Uterus (tissue), 4 donors: Measurements from ENCODE around the gene DNHD1. TPM values are rescaled to one million over a fixed set of nuclear protein-coding genes. Genes with fewer than 3 reads are reported as not detected.

Experiments used
- DNase-seq, 2 donors: peaks; one replicate each; pipeline ENCODE4 v3.0.0-alpha.2; 2019 to 2020
- H3K27ac ChIP-seq, 2 donors: fragments of 200-600 bp; sonication (generic); 1 replicate in 1 of 2; 2 replicates in 1 of 2; pipeline ENCODE4 v1.5.1; 2016 to 2018
- H3K27me3 ChIP-seq, 2 donors: fragments of 200-600 bp; sonication (generic); one replicate each; pipeline ENCODE4 v1.5.1; 2018 to 2019; ENCODE audit warnings: control low read depth in 1 of 2
- H3K36me3 ChIP-seq, 2 donors: fragments of 200-600 bp; sonication (generic); one replicate each; pipeline ENCODE4 v1.5.1; 2019; ENCODE audit warnings: control low read depth in 1 of 2
- H3K4me1 ChIP-seq, 2 donors: fragments of 200-600 bp; sonication (generic); one replicate each; pipeline ENCODE4 v1.5.1; 2018 to 2019; ENCODE audit warnings: control low read depth in 1 of 2
- H3K4me3 ChIP-seq, 2 donors: fragments of 200-600 bp; sonication (generic); 1 replicate in 1 of 2; 2 replicates in 1 of 2; pipeline ENCODE4 v1.5.1; 2018 to 2019; ENCODE audit warnings: mild to moderate bottlenecking in 1 of 2
- H3K9me3 ChIP-seq, 2 donors: fragments of 200-600 bp; sonication (generic); one replicate each; pipeline ENCODE4 v1.5.1; 2019; ENCODE audit warnings: control low read depth in 1 of 2
- CTCF ChIP-seq, 4 experiments: fragments of 200-600 bp in 2 of 4; fragments of 450-650 bp in 2 of 4; sonication (generic) in 2 of 4; IDR thresholded peaks; one replicate each; pipeline ENCODE4 v1.5.1; 2016 to 2019; ENCODE audit warnings: antibody characterized with exemption in 4 of 4, mild to moderate bottlenecking in 2 of 4, moderate library complexity in 1 of 4
- POLR2A ChIP-seq, 2 donors: fragments of 450-650 bp; IDR thresholded peaks; one replicate each; pipeline ENCODE4 v1.6.1; 2016; ENCODE audit warnings: antibody characterized with exemption in 2 of 2, mild to moderate bottlenecking in 1 of 2, moderate library complexity in 1 of 2
- intact Hi-C: fragments of 100-400 bp; cut with DNase I; formaldehyde crosslinking; loops from one replicate; pipeline ENCODE4 v1.15.1; 2023; ENCODE audit warnings: low total_unique reads
- total RNA-seq, 4 donors: library from RNA; depleted of rRNA in 3 of 4; stranded (reverse); fragments of >200 nt in 3 of 4; gene quantifications; one replicate each; pipeline versions ENCODE4 v1.1.0 to v1.2.4, GENCODE V29; 2014 to 2023
- donor health status: DM: yes; HTN: yes; CAD: no.

DNHD1 gene
- total RNA-seq, 4 donors from 2014 or later: 9.4 to 32.5 (median 22.5) TPM

- H3K4me3 ChIP-seq: no peak overlapping the region
- H3K36me3 ChIP-seq: no peaks in the 10 kb centered on the region
- no peaks in the 10 kb centered on the region for H3K27me3 ChIP-seq
- H3K27ac ChIP-seq: no peak overlapping the region
- intact Hi-C loops: no loop called here
- H3K9me3 ChIP-seq: no peaks in the 10 kb centered on the region
- peaks cover 0 to 11% of the 10 kb centered on the region in 2 donors for H3K4me1 ChIP-seq
- TF ChIP-seq POLR2A (IDR thresholded peaks at IDR 0.05) (no peak), CTCF (IDR thresholded peaks at IDR 0.05) (no peak)
- no peak for DNase-seq
Observed at GRCh38 chr11:6574816-6575715, 78.0 kb downstream of the DNHD1 start.

GRCh38 chr11:6576471-6577373 is 79.6 kb downstream of the DNHD1 start:
- peak; percentile 46 to 48 for DNase-seq
- TF ChIP-seq POLR2A (IDR thresholded peaks at IDR 0.05) (no peak), CTCF (IDR thresholded peaks at IDR 0.05) (no peak)

GRCh38 chr11:6578134-6578533 is 81.1 kb downstream of the DNHD1 start:
- intact Hi-C loops: no loop called here
- TF ChIP-seq POLR2A (IDR thresholded peaks at IDR 0.05): no peak
- no peak for TF ChIP-seq CTCF (IDR thresholded peaks at IDR 0.05)
- no peak overlapping the region for H3K4me3 ChIP-seq
- no peak for DNase-seq
- H3K27ac ChIP-seq: no peak overlapping the region
- H3K4me1 ChIP-seq: peaks cover 0 to 11% of the 10 kb centered on the region in 2 donors
- peaks cover 0 to under 1% of the 10 kb centered on the region in 2 donors for H3K9me3 ChIP-seq
- H3K27me3 ChIP-seq: no peaks in the 10 kb centered on the region
- H3K36me3 ChIP-seq: no peaks in the 10 kb centered on the region

More at GRCh38 chr11:6576471-6577373, 79.6 kb downstream of the DNHD1 start:
- Histone ChIP-seq H3K27me3 (no peaks in the 10 kb centered on the region), H3K4me3 (no peak overlapping the region), H3K4me1 (peaks cover 0 to 11% of the 10 kb centered on the region in 2 donors), H3K36me3 (no peaks in the 10 kb centered on the region), H3K9me3 (no peaks in the 10 kb centered on the region), H3K27ac (peak overlapping the region; percentile 59 to 67)
- intact Hi-C loops: no loop called here

- no peaks in the 10 kb centered on the region for H3K36me3 ChIP-seq
- intact Hi-C loops: no loop called here
- H3K27me3 ChIP-seq: no peaks in the 10 kb centered on the region
- peaks cover 0 to 9% of the 10 kb centered on the region in 2 donors for H3K9me3 ChIP-seq
- H3K27ac ChIP-seq: no peak overlapping the region
- TF ChIP-seq CTCF (IDR thresholded peaks at IDR 0.05) (no peak), POLR2A (IDR thresholded peaks at IDR 0.05) (no peak)
- H3K4me3 ChIP-seq: no peak overlapping the region
- peaks cover 0 to 11% of the 10 kb centered on the region in 2 donors for H3K4me1 ChIP-seq
- DNase-seq: no peak
Observed at GRCh38 chr11:6579681-6580080, 82.6 kb downstream of the DNHD1 start.
